Posterior cingulate gyrus (tissue), 11 donors: ENCODE measurements around the gene PLXNC1.
"Not testable (repeated sequence)": the region's sequence is repeated elsewhere in the genome, so short reads cannot be mapped to it uniquely, and the experiment has no call there.

Experiments used
- DNase-seq, 10 donors: peaks; one replicate each; pipeline versions ENCODE4 v3.0.0 to v3.0.0-alpha.2; 2020 to 2021; ENCODE audit warnings: mixed read lengths in 3 of 10
- intact Hi-C: fragments of 100-400 bp; cut with DNase I; formaldehyde crosslinking; loops from one replicate; pipeline ENCODE4 v1.15.1; 2023

The PLXNC1 gene

DNA sequence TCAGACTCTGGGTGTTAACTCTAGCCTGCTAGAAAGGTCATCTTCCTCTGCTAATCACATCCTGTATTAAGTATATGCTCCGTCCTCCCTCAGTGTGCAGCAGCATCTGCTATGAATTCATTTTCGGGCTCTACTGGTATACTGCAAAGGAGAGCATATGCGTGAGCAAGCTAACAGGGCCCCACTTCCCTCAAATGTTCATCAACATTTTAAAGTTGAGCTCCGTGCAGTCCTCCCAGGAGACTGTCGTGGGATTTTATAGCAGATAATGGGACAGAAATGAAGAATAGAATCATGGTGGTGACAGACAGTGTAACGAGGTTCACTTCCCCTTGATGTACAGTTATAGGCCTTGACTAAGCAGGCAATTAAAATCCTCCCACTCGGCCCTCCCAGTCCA is 131.7 kb downstream of the PLXNC1 start:
- intact Hi-C loops, result no loop called here
- DNase-seq, result no peak

DNA sequence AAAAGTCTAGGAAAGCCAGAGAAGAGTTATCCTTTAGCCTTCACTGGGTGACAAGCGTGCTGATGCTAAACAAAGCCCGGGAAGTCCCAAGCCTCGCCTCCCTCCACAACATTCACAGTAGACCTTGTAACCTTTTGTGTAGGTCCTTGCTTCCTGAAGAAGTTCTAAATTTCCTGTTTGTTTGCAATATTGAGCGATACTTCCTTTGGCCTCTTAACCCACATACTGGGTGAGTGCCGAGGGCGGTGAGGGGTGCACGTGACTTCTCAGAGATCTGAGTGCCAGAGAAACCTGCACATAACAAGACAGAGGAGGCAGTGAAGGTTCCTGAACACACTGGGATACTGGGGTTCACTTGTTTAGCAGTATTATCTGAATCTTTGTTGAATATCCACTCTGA is 134.3 kb downstream of the PLXNC1 start:
- intact Hi-C loops, result no loop called here

DNA sequence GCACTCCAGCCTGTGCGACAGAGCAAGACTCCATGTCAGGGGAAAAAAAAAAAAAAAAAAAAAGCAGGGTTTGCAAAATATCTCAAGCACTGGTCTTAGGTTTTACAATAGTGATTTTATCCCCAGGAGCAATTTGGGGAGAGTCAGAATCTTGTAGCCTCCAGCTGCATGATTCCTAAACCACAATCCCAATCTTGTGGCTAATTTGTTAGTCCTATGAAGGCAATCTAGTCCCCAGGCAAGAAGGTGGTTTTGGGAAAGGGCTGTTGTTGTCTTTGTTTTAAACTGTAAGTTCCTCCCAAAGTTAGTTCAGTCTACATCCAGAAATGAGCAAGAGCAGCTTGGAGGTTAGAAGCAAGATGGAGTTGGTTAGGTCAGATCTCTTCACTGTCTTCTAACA is 135.7 kb downstream of the PLXNC1 start:
- no peak for DNase-seq
- intact Hi-C loops, result no loop called here

More for the DNA sequence above, 134.3 kb downstream of the PLXNC1 start:
- no peak for DNase-seq

- no peak for DNase-seq
- intact Hi-C loops, result no loop called here
These were observed 136.5 kb downstream of the PLXNC1 start for GRCh38 chr12:94284859-94285258.

GRCh38 chr12:94285943-94286582 is 137.7 kb downstream of the PLXNC1 start:
- DNase-seq, result no peak

DNA sequence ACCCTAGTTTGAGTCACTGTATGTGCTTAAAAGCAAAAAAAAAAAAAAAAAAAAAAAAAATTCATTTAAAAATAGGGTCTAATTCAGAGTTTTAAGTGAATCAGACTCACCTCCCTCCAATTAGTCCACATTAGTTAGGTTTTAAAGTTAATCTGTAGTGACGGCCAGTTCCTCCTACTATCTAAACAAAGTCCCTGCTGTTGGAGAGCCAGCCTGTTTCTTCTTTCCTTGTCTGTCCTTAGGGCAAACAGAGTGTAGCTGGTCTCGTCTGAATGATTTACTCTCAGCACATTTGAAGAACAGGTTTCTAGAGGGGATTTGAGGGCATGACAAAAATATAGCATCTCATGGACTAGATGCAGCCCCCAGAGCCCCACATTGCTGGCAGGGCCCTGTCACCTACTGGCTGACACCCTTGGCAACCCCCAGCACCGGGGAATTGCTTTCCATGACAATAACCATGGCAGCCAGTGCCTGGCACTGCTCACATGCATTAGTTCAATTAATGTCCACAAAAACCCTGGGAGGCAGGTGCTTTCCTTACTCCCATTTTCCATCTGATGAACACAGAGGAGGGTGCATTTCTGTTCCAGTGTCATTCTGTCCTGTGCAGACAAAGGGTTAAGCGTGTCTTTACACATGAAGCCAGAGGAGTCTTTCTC is 138.3 kb downstream of the PLXNC1 start:
- intact Hi-C loops, result no loop called here
- no peak for DNase-seq

More at GRCh38 chr12:94285943-94286582, 137.7 kb downstream of the PLXNC1 start:
- intact Hi-C loops, result no loop called here

DNA sequence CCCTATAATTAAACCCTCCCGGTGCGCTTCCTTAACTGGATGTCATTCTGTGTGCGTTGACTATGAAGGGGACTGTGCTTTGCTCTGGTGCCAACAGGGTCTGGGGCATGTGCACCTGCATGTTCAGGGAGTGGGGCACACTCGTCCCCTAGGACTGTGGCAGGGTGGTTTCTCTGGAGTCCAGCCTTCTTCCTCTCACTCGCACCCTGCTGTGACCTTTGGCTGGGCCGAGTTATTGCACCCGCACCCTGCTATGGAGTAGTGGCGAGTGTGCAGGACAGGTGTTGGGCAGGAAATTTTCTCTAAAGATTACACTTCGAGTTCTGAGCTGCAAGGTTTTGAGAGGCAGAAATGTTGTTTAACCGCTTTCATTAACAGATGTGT is 138.9 kb downstream of the PLXNC1 start:
- intact Hi-C loops, result no loop called here
- DNase-seq, result no peak

DNA sequence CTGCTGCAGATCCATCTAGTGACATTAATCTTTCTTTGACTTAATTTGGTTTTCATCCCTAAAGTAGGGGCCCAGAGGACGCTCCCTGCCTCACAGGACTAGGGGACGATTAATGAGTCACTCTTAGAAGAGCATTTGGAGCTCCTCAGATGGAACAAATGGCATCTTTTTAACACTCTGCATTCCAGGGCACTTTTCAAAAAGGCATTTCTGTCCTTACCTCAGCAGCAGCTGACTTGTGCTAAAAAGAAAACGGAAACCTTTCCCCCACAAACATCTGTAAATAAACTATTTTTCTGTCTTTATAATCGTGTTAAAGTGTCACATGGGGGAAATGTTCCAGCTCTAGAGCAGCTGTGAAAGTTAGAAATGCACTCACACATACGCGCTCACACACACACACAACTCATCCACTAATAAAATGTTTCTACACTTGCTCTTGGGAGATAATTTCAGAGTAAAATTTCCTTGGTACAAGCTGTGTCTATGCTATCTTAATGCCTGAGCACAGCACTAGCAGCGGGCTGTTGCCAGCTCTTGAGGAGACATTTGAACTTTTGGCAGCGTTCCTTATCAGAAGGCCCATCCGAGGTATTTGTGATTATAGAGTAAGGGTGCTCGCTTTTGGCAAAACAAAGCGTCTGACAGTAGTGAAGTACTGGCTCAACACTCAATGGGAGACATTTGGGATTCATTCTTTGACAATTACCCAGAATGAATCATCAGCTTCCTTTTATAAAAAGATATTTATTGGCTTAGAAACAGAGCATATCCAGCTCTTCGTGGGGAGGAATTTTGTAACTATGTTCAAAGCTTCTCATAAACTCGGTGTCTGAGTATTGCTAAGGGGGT is 141.3 kb downstream of the PLXNC1 start:
- DNase-seq, result no peak
- intact Hi-C loops, result no loop called here

DNA sequence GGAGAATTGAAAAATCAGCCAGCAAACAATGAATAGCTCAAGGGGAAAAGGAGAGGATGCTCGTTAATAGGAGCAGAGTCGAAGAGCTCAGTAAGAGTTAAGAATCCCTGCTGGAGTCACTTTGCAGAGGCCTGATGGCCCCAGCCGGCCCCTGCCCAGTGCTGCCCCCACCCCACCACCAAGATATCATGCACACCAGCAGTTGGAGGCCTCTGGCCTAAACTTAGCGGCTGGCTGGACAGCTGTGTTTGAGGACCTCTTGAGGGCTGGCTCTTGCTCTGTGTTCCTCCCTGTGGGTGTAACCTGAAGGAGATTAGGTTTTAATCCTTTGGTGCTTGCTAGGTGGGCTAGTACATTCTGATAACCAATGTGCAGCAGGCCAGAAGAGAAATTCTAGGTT is 142.0 kb downstream of the PLXNC1 start:
- intact Hi-C loops, result no loop called here
- DNase-seq, result no peak

DNA sequence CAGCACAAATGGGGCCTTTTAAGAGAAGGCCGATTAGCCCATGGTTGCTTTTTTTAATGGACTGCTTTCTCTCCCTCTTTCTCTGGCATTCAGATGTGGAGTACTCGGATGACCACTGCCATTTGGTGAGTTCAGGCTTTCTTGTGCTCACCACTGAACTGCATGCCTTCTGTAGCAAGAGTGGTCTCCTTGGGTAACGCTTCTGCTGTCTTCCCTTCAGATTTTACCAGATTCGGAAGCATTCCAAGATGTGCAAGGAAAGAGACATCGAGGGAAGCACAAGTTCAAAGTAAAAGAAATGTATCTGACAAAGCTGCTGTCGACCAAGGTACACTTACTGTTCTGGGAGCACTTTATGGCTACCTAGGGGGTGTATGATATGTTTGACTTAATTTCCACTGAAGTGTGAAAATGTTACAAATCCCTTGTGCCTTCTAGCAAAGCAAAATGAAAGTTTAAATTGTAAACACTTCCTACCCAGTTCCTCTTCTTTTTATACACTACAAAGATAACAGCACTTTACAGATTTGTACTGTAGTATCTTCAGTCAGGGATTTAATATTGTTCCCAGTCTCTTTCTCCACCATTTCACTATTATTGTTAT is 148.8 kb downstream of the PLXNC1 start:
- intact Hi-C loops, result no loop called here
- no peak for DNase-seq

- intact Hi-C loops, result no loop called here
These were observed 149.6 kb downstream of the PLXNC1 start for GRCh38 chr12:94297876-94298505.

GRCh38 chr12:94299846-94300245 is 151.5 kb downstream of the PLXNC1 start:
- intact Hi-C loops, result no loop called here

More at GRCh38 chr12:94297876-94298505, 149.6 kb downstream of the PLXNC1 start:
- no peak for DNase-seq

GRCh38 chr12:94304012-94304411 is 155.6 kb downstream of the PLXNC1 start:
- intact Hi-C loops, result no loop called here
- no peak for DNase-seq

More at GRCh38 chr12:94299846-94300245, 151.5 kb downstream of the PLXNC1 start:
- no peak for DNase-seq

- DNase-seq, result no peak
- intact Hi-C loops, result no loop called here
These were observed 156.2 kb downstream of the PLXNC1 start for GRCh38 chr12:94304566-94305061.

- intact Hi-C loops, result no loop called here
- no peak for DNase-seq
These were observed 157.0 kb downstream of the PLXNC1 start for GRCh38 chr12:94305130-94305957.

DNA sequence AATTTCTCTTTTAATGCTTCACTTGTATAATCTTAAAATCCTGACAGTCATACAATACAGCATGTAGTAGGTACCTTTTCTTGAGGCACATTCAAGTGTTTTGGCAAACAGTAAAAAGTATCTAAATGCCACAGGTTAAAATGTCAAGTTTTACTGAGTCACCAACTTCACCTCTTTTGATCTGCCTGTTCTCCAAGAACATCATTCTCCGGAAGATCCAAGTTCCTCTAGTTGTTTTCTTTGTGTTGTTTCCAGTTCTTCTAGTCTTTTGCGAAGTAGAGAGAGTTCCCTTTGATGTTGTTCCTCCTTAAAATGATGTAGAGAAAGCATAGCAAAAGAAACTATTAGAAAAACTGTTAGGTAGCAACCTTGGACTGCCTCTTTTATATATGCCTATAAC is 160.2 kb downstream of the PLXNC1 start:
- intact Hi-C loops, result no loop called here
- no peak for DNase-seq

DNA sequence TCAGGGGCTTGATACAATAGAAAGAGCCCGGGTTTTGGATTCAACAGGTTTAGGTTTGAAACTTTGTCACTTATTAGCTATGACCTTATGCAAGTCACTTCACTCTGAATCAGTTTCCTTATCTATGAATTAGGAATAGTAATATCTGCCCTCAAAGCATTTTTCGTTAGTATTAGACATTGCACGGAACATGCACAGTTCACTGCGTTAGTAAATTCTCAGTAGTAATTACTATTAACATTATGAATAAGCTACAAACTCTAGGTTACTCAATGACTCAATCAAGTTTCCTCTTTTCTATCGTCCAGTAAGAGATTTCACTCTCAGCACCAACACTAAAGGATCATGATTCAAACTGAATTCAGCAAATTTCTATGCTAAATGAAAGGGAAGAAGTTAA is 161.0 kb downstream of the PLXNC1 start:
- intact Hi-C loops, result no loop called here
- DNase-seq, result no peak

GRCh38 chr12:94312378-94312777 is 164.0 kb downstream of the PLXNC1 start:
- no peak for DNase-seq
- intact Hi-C loops, result no loop called here

GRCh38 chr12:94316600-94316999 is 168.2 kb downstream of the PLXNC1 start:
- intact Hi-C loops, DNase-seq: not testable (repeated sequence)
